ENCODE measurements around the gene HAPLN3. TPM values are rescaled to one million over a fixed set of nuclear protein-coding genes. Genes with fewer than 3 reads are reported as not detected.

The HAPLN3 gene
- total RNA-seq, 6 experiments from 2014 or later: 7.8 to 17.1 (median 16.5) TPM

GRCh38 chr15:88873786-88874185 lies 21.6 kb downstream of the HAPLN3 start:
- TF ChIP-seq CTCF (IDR thresholded peaks at IDR 0.05): no peak
- H3K9me3 Mint-ChIP-seq: no peaks in the 10 kb centered on the region; the same call in 1 of the 2 replicates
- DNase-seq: no peak
- peaks cover 12% of the 10 kb centered on the region; the same call in 1 of the 2 replicates for H3K36me3 Mint-ChIP-seq (ENCODE audit: low read depth)
- H3K4me3 Mint-ChIP-seq: no peak overlapping the region
- H3K4me1 Mint-ChIP-seq (ENCODE audit: low read depth): peaks cover 12% of the 10 kb centered on the region
- peaks cover 44% of the 10 kb centered on the region for H3K27me3 Mint-ChIP-seq (ENCODE audit: insufficient read depth)
- no peak overlapping the region for H3K27ac Mint-ChIP-seq

GRCh38 chr15:88872706-88873105 lies 22.6 kb downstream of the HAPLN3 start:
- DNase-seq: no peak
- H3K36me3 Mint-ChIP-seq (ENCODE audit: low read depth): peaks cover 12% of the 10 kb centered on the region; the same call in 1 of the 2 replicates
- H3K4me1 Mint-ChIP-seq (ENCODE audit: low read depth): peaks cover 12% of the 10 kb centered on the region
- peaks cover 54% of the 10 kb centered on the region for H3K27me3 Mint-ChIP-seq (ENCODE audit: insufficient read depth)
- no peak for TF ChIP-seq CTCF (IDR thresholded peaks at IDR 0.05)
- no peaks in the 10 kb centered on the region; the same call in 1 of the 2 replicates for H3K9me3 Mint-ChIP-seq
- no peak overlapping the region for H3K27ac Mint-ChIP-seq
- H3K4me3 Mint-ChIP-seq: no peak overlapping the region

GRCh38 chr15:88872106-88872505 lies 23.2 kb downstream of the HAPLN3 start:
- H3K27ac Mint-ChIP-seq: no peak overlapping the region
- H3K27me3 Mint-ChIP-seq (ENCODE audit: insufficient read depth): peaks cover 60% of the 10 kb centered on the region
- TF ChIP-seq CTCF (IDR thresholded peaks at IDR 0.05): no peak
- H3K4me1 Mint-ChIP-seq (ENCODE audit: low read depth): peaks cover 12% of the 10 kb centered on the region
- H3K4me3 Mint-ChIP-seq: no peak overlapping the region
- DNase-seq: no peak
- H3K36me3 Mint-ChIP-seq (ENCODE audit: low read depth): peaks cover 12% of the 10 kb centered on the region; the same call in 1 of the 2 replicates
- H3K9me3 Mint-ChIP-seq: no peaks in the 10 kb centered on the region; the same call in 1 of the 2 replicates

GRCh38 chr15:88871313-88871712 lies 24.0 kb downstream of the HAPLN3 start:
- TF ChIP-seq CTCF (IDR thresholded peaks at IDR 0.05): no peak
- Mint-ChIP-seq H3K36me3 (ENCODE audit: low read depth) (peaks cover 4% of the 10 kb centered on the region; the same call in 1 of the 2 replicates), H3K27ac (no peak overlapping the region), H3K4me3 (no peak overlapping the region), H3K27me3 (ENCODE audit: insufficient read depth) (peaks cover 68% of the 10 kb centered on the region), H3K4me1 (ENCODE audit: low read depth) (peaks cover 12% of the 10 kb centered on the region), H3K9me3 (no peaks in the 10 kb centered on the region; the same call in 1 of the 2 replicates)
- DNase-seq: no peak

GRCh38 chr15:88866295-88866881 lies 29.0 kb downstream of the HAPLN3 start:
- Mint-ChIP-seq H3K4me3 (no peak overlapping the region), H3K36me3 (ENCODE audit: low read depth) (no peaks in the 10 kb centered on the region), H3K4me1 (ENCODE audit: low read depth) (no peaks in the 10 kb centered on the region), H3K27me3 (ENCODE audit: insufficient read depth) (peaks cover 63% of the 10 kb centered on the region), H3K9me3 (no peaks in the 10 kb centered on the region; the same call in 1 of the 2 replicates), H3K27ac (no peak overlapping the region)
- no peak for DNase-seq
- no peak for TF ChIP-seq CTCF (IDR thresholded peaks at IDR 0.05)

Measured in HFFc6 (cell line).